ENCODE measurements around the gene CMIP. TPM values are rescaled to one million over a fixed set of nuclear protein-coding genes. Genes with fewer than 3 reads are reported as not detected.
A peak's percentile ranks its signal among the peaks of the same experiment; 100 is the strongest.

Gene CMIP
- total RNA-seq, 1 experiment from 2014 or later = 68.0 TPM

DNA sequence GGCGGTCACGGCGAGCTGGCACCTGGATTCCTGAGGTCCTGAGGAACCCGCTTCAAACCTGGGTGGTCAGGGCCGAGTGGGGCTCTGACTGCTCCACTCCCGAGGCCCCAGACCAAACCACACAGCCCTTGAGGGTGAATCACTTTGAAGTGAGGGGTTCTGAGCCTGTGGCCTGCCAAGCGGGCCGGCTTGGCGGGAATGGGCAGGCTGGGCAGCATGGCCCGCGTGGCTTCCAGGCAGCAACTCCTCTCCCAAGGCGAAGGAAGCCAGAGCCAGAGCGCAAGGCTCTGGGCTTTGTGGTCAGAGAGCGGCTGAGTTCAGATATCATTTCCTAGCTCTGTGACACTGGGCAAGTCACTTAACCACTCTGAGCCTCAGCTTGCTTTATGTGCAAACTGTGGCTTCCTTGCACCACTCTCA is 42.7 kb downstream of the CMIP start:
- no TSS peak for BruUV-seq (replicated peaks)
- Mint-ChIP-seq H3K4me3 (ENCODE audit: unreplicated experiment) (no peak overlapping the region), H3K36me3 (ENCODE audit: insufficient read depth, unreplicated experiment) (peaks cover 1% of the 10 kb centered on the region), H3K27ac (ENCODE audit: unreplicated experiment) (no peak overlapping the region), H3K9me3 (ENCODE audit: unreplicated experiment) (no peaks in the 10 kb centered on the region), H3K27me3 (ENCODE audit: insufficient read depth, unreplicated experiment) (no peaks in the 10 kb centered on the region), H3K4me1 (ENCODE audit: low read depth, unreplicated experiment) (peaks cover 20% of the 10 kb centered on the region)
- POLR2A ChIA-PET = no interaction called here
- Histone ChIP-seq H3K27me3 (replicated peaks; ENCODE audit: control insufficient read depth, insufficient read depth, low read length) (no peaks in the 10 kb centered on the region), H3K9me3 (no peaks in the 10 kb centered on the region), H3K4me3 (ENCODE audit: low read depth, low read length) (no peak overlapping the region), H3K4me1 (peaks cover 25% of the 10 kb centered on the region), H3K36me3 (ENCODE audit: control insufficient read depth, insufficient read depth, low read length) (peaks cover 3% of the 10 kb centered on the region; the same call in 1 of the 2 replicates)
- DNase-seq = no peak
- intact Hi-C loops (cut with micrococcal nuclease; ENCODE audit: unreplicated experiment) = no loop called here
- CTCF ChIA-PET = interaction anchor here (0.5 kb wide), 1 partner anchor 451 kb away, joined by 7 read pairs; no protein-coding TSS in a partner anchor
- TF ChIP-seq, protein P1, sequence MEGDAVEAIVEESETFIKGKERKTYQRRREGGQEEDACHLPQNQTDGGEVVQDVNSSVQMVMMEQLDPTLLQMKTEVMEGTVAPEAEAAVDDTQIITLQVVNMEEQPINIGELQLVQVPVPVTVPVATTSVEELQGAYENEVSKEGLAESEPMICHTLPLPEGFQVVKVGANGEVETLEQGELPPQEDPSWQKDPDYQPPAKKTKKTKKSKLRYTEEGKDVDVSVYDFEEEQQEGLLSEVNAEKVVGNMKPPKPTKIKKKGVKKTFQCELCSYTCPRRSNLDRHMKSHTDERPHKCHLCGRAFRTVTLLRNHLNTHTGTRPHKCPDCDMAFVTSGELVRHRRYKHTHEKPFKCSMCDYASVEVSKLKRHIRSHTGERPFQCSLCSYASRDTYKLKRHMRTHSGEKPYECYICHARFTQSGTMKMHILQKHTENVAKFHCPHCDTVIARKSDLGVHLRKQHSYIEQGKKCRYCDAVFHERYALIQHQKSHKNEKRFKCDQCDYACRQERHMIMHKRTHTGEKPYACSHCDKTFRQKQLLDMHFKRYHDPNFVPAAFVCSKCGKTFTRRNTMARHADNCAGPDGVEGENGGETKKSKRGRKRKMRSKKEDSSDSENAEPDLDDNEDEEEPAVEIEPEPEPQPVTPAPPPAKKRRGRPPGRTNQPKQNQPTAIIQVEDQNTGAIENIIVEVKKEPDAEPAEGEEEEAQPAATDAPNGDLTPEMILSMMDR (IDR thresholded peaks at IDR 0.05; ENCODE audit: insufficient read depth in 1 of 2, low read depth in 1 of 2, low read length in 1 of 2, severe bottlenecking in 1 of 2, unreplicated experiment in 1 of 2) = no peak

DNA sequence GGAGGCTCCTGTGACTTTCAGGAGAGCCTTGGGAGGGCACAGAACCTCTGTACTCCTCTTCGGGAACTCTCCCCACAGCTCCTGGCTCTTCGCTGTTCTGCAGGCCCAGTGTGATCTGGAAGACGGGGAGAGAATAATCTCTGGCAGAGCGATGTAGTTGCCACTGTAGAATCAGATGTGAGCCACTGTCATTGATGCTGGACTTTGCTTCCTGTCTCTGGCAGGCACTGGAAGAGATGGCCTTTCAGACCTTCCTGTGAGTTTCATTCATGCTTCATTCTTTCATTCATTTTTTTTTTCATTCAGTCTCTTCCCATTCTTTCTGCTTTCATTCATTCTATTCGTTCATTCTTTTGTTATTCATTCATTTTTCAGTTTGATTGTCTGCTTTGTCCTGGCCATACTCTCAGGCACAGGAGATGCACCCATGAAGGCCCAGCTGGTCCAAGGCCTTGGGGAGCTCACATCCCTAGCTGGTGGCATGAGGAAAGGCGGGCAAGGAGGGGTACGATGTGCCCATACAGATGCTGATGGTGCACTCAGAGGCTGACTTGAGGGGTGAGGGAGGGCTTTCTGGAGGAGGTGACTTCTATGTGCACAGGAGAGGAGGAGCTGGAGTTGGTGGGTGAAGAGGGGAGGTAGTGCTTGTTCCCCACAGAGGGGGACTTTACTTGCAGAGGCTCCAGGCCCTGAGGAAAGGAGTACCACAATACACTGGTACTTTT is 44.2 kb downstream of the CMIP start:
- Mint-ChIP-seq H3K27me3 (ENCODE audit: insufficient read depth, unreplicated experiment) (no peaks in the 10 kb centered on the region), H3K9me3 (ENCODE audit: unreplicated experiment) (no peaks in the 10 kb centered on the region), H3K4me3 (ENCODE audit: unreplicated experiment) (no peak overlapping the region), H3K36me3 (ENCODE audit: insufficient read depth, unreplicated experiment) (peaks cover 5% of the 10 kb centered on the region), H3K4me1 (ENCODE audit: low read depth, unreplicated experiment) (peaks cover 33% of the 10 kb centered on the region), H3K27ac (ENCODE audit: unreplicated experiment) (peak overlapping the region; percentile 61)
- no peak for DNase-seq
- Histone ChIP-seq H3K4me3 (ENCODE audit: low read depth, low read length) (no peak overlapping the region), H3K9me3 (no peaks in the 10 kb centered on the region), H3K4me1 (peaks cover 19% of the 10 kb centered on the region), H3K36me3 (ENCODE audit: control insufficient read depth, insufficient read depth, low read length) (no peaks in the 10 kb centered on the region; the same call in 1 of the 2 replicates), H3K27me3 (replicated peaks; ENCODE audit: control insufficient read depth, insufficient read depth, low read length) (no peaks in the 10 kb centered on the region)
- ChIA-PET POLR2A (no interaction called here), CTCF (interaction anchor here (0.7 kb wide), 1 partner anchor 253 kb away, joined by 4 read pairs; no protein-coding TSS in a partner anchor)
- no TSS peak for BruUV-seq (replicated peaks)
- intact Hi-C loops (cut with micrococcal nuclease; ENCODE audit: unreplicated experiment) = no loop called here
- TF ChIP-seq, protein P1 (IDR thresholded peaks at IDR 0.05; ENCODE audit: insufficient read depth in 1 of 2, low read depth in 1 of 2, low read length in 1 of 2, severe bottlenecking in 1 of 2, unreplicated experiment in 1 of 2) = no peak

DNA sequence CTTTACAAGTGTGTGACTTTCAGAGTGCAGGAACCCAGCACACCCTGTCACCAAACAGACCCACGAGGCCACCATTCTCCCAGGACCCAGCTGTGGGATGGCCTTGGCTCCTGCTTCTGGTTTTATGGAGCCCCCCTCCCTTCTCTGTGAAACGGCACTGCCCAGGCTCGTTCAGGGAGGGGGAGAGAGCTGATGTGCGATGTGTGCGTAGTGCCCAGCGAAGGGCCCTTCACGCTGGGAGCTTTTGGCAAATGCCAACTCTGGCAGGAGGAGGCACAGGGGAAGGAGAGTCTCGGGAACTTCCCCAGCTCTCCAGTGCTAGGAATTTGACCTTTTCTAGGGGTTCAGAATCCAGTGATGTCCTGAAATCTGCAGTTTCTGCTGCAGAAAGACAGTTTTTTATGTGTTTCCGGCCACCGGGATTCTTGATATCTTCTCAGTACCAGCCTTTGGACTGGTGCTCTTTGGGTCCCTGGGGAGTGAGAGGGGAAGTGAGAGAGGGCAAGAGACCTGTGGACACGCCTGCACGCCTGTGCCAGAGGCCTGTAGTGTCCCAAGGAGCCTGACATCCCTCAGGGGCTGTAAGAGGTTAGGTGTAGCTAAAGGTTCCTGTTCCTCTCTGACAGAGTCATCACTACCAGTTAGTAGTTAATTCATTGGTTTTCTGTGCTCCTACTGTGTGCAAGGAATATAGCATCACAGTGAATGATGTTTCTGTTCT is 45.1 kb downstream of the CMIP start:
- ChIA-PET CTCF (interaction anchor here (0.7 kb wide), 1 partner anchor 252 kb away, joined by 4 read pairs; no protein-coding TSS in a partner anchor), POLR2A (no interaction called here)
- Mint-ChIP-seq H3K4me1 (ENCODE audit: low read depth, unreplicated experiment) (peaks cover 31% of the 10 kb centered on the region), H3K27ac (ENCODE audit: unreplicated experiment) (no peak overlapping the region), H3K9me3 (ENCODE audit: unreplicated experiment) (no peaks in the 10 kb centered on the region), H3K4me3 (ENCODE audit: unreplicated experiment) (no peak overlapping the region), H3K27me3 (ENCODE audit: insufficient read depth, unreplicated experiment) (no peaks in the 10 kb centered on the region), H3K36me3 (ENCODE audit: insufficient read depth, unreplicated experiment) (peaks cover 6% of the 10 kb centered on the region)
- no peaks in the 10 kb centered on the region for H3K36me3 ChIP-seq (ENCODE audit: control insufficient read depth, insufficient read depth, low read length)
- TF ChIP-seq, protein P1 (IDR thresholded peaks at IDR 0.05; ENCODE audit: insufficient read depth in 1 of 2, low read depth in 1 of 2, low read length in 1 of 2, severe bottlenecking in 1 of 2, unreplicated experiment in 1 of 2) = no peak
- intact Hi-C loops (cut with micrococcal nuclease; ENCODE audit: unreplicated experiment) = no loop called here
- no peaks in the 10 kb centered on the region for H3K9me3 ChIP-seq
- H3K4me3 ChIP-seq (ENCODE audit: low read depth, low read length) = no peak overlapping the region
- peaks cover 23% of the 10 kb centered on the region for H3K4me1 ChIP-seq
- H3K27me3 ChIP-seq (replicated peaks; ENCODE audit: control insufficient read depth, insufficient read depth, low read length) = no peaks in the 10 kb centered on the region
- DNase-seq = no peak
- BruUV-seq (replicated peaks) = no TSS peak
